H9 (cell line): ENCODE results near the gene ATP13A2. TPM values are rescaled to one million over a fixed set of nuclear protein-coding genes. Genes with fewer than 3 reads are reported as not detected.

Source experiments
- DNase-seq: peaks from one replicate; pipeline ENCODE4 v3.0.0-alpha.2; 2017
- H2AFZ ChIP-seq: one replicate; pipeline ENCODE4 v1.6.1; 2013; ENCODE audit warnings: mild to moderate bottlenecking, low read length, control low read depth, moderate library complexity
- H2AK5ac ChIP-seq: 2 replicates; pipeline ENCODE4 v1.6.1; 2013; ENCODE audit warnings: low read length, control low read depth, mixed read lengths; ENCODE audit not compliant: insufficient read length
- H2BK120ac ChIP-seq: one replicate; pipeline ENCODE4 v1.6.1; 2013; ENCODE audit warnings: low read depth, mild to moderate bottlenecking, low read length, control low read depth, inconsistent platforms; ENCODE audit not compliant: poor library complexity, severe bottlenecking
- H2BK12ac ChIP-seq: 2 replicates; pipeline ENCODE4 v1.6.1; 2013; ENCODE audit warnings: low read length, control low read depth, mixed read lengths, low read depth; ENCODE audit not compliant: insufficient read length
- H2BK15ac ChIP-seq: 2 replicates; pipeline ENCODE4 v1.6.1; 2013; ENCODE audit warnings: low read depth, low read length, control low read depth
- H2BK20ac ChIP-seq: one replicate; pipeline ENCODE4 v1.6.1; 2013; ENCODE audit warnings: low read depth, mild to moderate bottlenecking, low read length, control low read depth, inconsistent platforms; ENCODE audit not compliant: poor library complexity, severe bottlenecking
- H2BK5ac ChIP-seq: 2 replicates; pipeline ENCODE4 v1.6.1; 2013; ENCODE audit warnings: low read length, control low read depth, mixed read lengths; ENCODE audit not compliant: insufficient read length
- H3K14ac ChIP-seq: 2 replicates; pipeline ENCODE4 v1.6.1; 2013; ENCODE audit warnings: low read length, control low read depth; ENCODE audit not compliant: insufficient read depth
- H3K18ac ChIP-seq: 2 replicates; pipeline ENCODE4 v1.6.1; 2013; ENCODE audit warnings: low read depth, mild to moderate bottlenecking, mixed read lengths, low read length, control low read depth; ENCODE audit not compliant: insufficient read length
- H3K23ac ChIP-seq: 2 replicates; pipeline ENCODE4 v1.6.1; 2013; ENCODE audit warnings: low read length, control low read depth, mixed read lengths, low read depth; ENCODE audit not compliant: insufficient read length
- H3K23me2 ChIP-seq: 2 replicates; pipeline ENCODE4 v1.6.1; 2013; ENCODE audit warnings: low read depth, mild to moderate bottlenecking, mixed read lengths, low read length, control low read depth; ENCODE audit not compliant: insufficient read length, poor library complexity, severe bottlenecking
- H3K27ac ChIP-seq: 2 replicates; pipeline ENCODE4 v1.5.1; 2013; ENCODE audit warnings: low read length, control low read depth, mixed read lengths, low read depth; ENCODE audit not compliant: insufficient read length
- H3K27me3 ChIP-seq: 2 replicates; pipeline ENCODE4 v1.6.1; 2013; ENCODE audit warnings: low read length, control low read depth, inconsistent platforms; ENCODE audit not compliant: insufficient read depth
- H3K4ac ChIP-seq: 2 replicates; pipeline ENCODE4 v1.6.1; 2013; ENCODE audit warnings: low read depth, mild to moderate bottlenecking, control low read depth, inconsistent platforms, low read length, moderate library complexity
- H3K4me1 ChIP-seq: 2 replicates; pipeline ENCODE4 v1.6.1; 2013; ENCODE audit warnings: low read length, control low read depth, inconsistent platforms; ENCODE audit not compliant: insufficient read depth
- H3K4me2 ChIP-seq: 2 replicates; pipeline ENCODE4 v1.6.1; 2013; ENCODE audit warnings: low read length, control low read depth, mixed read lengths; ENCODE audit not compliant: insufficient read length, insufficient read depth
- H3K56ac ChIP-seq: 2 replicates; pipeline ENCODE4 v1.6.1; 2013; ENCODE audit warnings: low read depth, mild to moderate bottlenecking, mixed read lengths, low read length, control low read depth; ENCODE audit not compliant: insufficient read length
- H3K79me1 ChIP-seq: 2 replicates; pipeline ENCODE4 v1.6.1; 2013; ENCODE audit warnings: low read depth, mild to moderate bottlenecking, moderate library complexity, low read length, control low read depth, inconsistent platforms; ENCODE audit not compliant: insufficient read depth, poor library complexity, severe bottlenecking
- H3K79me2 ChIP-seq: 2 replicates; pipeline ENCODE4 v1.6.1; 2013; ENCODE audit warnings: low read length, control low read depth, inconsistent platforms; ENCODE audit not compliant: insufficient read depth
- H3K9ac ChIP-seq: 2 replicates; pipeline ENCODE4 v1.6.1; 2013; ENCODE audit warnings: low read length, control low read depth, mixed read lengths; ENCODE audit not compliant: insufficient read length; ENCODE audit errors: extremely low read depth
- H3K9me3 ChIP-seq: one replicate; pipeline ENCODE4 v1.6.1; 2013; ENCODE audit warnings: low read depth, low read length, inconsistent platforms; ENCODE audit not compliant: control insufficient read depth
- H3T11ph ChIP-seq: one replicate; pipeline ENCODE4 v1.6.1; 2013; ENCODE audit warnings: mild to moderate bottlenecking, low read length, control low read depth, inconsistent platforms
- H4K20me1 ChIP-seq: one replicate; pipeline ENCODE4 v1.6.1; 2013; ENCODE audit not compliant: control insufficient read depth, insufficient read length, insufficient read depth
- H4K5ac ChIP-seq: 2 replicates; pipeline ENCODE4 v1.6.1; 2013; ENCODE audit warnings: low read depth, mild to moderate bottlenecking, mixed read lengths, low read length, control low read depth; ENCODE audit not compliant: insufficient read length
- H4K8ac ChIP-seq: replicated peaks from 2 replicates; pipeline ENCODE4 v1.6.1; 2013; ENCODE audit warnings: low read length, control low read depth, mixed read lengths, low read depth; ENCODE audit not compliant: insufficient read length
- H4K91ac ChIP-seq: 2 replicates; pipeline ENCODE4 v1.6.1; 2013; ENCODE audit warnings: low read depth, mild to moderate bottlenecking, moderate library complexity, mixed read lengths, low read length, control low read depth; ENCODE audit not compliant: insufficient read length
- H3K27ac Mint-ChIP-seq, 3 experiments: 2 replicates in 2 of 3; 3 replicates in 1 of 3; pipeline ENCODE4 v1.8.0; 2020 to 2021; ENCODE audit warnings: mixed read lengths in 3 of 3, mild to moderate bottlenecking in 1 of 3, moderate library complexity in 1 of 3
- H3K27me3 Mint-ChIP-seq: 2 replicates; pipeline ENCODE4 v1.8.0; 2021; ENCODE audit warnings: low read depth, mild to moderate bottlenecking, moderate library complexity, mixed read lengths
- H3K36me3 Mint-ChIP-seq, 3 experiments: 2 replicates in 2 of 3; 3 replicates in 1 of 3; pipeline ENCODE4 v1.8.0; 2020 to 2021; ENCODE audit warnings: low read depth in 3 of 3, mixed read lengths in 3 of 3; ENCODE audit not compliant: insufficient read depth in 1 of 3
- H3K4me1 Mint-ChIP-seq, 2 experiments: 2 replicates each; pipeline ENCODE4 v1.8.0; 2020; ENCODE audit warnings: mixed read lengths in 2 of 2
- H3K4me3 Mint-ChIP-seq, 2 experiments: 2 replicates in 1 of 2; 3 replicates in 1 of 2; pipeline ENCODE4 v1.8.0; 2020 to 2021; ENCODE audit warnings: mild to moderate bottlenecking in 2 of 2, mixed read lengths in 2 of 2, moderate library complexity in 1 of 2
- H3K9me3 Mint-ChIP-seq, 2 experiments: 2 replicates in 1 of 2; 3 replicates in 1 of 2; pipeline ENCODE4 v1.8.0; 2020; ENCODE audit warnings: mild to moderate bottlenecking in 2 of 2, mixed read lengths in 2 of 2, moderate library complexity in 1 of 2
- WGBS: extraction: QIAGEN DNeasy Blood & Tissue Kit; methylation state at CpG from one replicate; pipeline ENCODE4 v1.1.7; 2013; ENCODE audit warnings: missing lambda C conversion rate, low lambda C conversion rate, mixed read lengths; ENCODE audit not compliant: insufficient read length; ENCODE audit errors: extremely low coverage; 5-methylcytosine and 5-hydroxymethylcytosine counted together
- total RNA-seq: library from RNA; stranded (reverse); gene quantifications from 2 replicates; pipeline ENCODE4 v1.2.1, GENCODE V29; 2021
- TF ChIP-seq, protein P1 (sequence below): fragments of 200-600 bp; sonication (generic); conservative IDR thresholded peaks from 3 replicates; pipeline ENCODE4 v1.8.0; 2021; ENCODE audit warnings: antibody characterized with exemption, mild to moderate bottlenecking

ATP13A2 gene
- total RNA-seq, 1 experiment from 2014 or later = 53.6 TPM

DNA sequence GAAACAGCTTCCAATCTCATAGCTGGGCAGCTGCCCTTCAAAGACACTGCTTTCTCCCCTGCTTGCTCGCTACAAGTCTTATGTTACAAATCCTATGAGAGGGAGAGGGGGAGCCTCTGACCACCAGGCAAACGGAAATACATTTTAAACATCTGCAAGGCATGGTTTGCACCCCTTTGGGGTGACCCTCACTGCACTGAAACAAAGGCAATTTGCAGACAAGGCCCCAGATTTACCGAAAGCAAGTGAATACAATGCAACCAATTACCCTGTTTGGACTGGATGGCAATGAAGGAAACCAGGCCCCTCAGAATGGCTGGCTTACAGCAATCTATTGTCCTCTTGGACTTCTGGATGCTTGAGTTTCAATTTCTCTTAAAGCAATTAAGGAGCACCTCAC, 11.8 kb upstream of the ATP13A2 start:
- no peak overlapping the region for H4K8ac ChIP-seq
- Mint-ChIP-seq H3K4me1 (peaks cover 0 to 5% of the 10 kb centered on the region in 2 experiments; a peak in 1 of 4 replicates), H3K4me3 (no peak overlapping the region), H3K36me3 (peaks cover 31 to 90% (median 78%) of the 10 kb centered on the region in 3 experiments; a peak in 6 of 7 replicates), H3K27ac (peak overlapping the region in 2 of 3 experiments; percentile 58 to 77; a peak in 3 of 7 replicates), H3K27me3 (no peaks in the 10 kb centered on the region), H3K9me3 (no peaks in the 10 kb centered on the region)
- H3K4me2 ChIP-seq = no peak overlapping the region
- no peak overlapping the region for H3K9ac ChIP-seq
- H3K56ac ChIP-seq = no peak overlapping the region
- no peaks in the 10 kb centered on the region for H3K27me3 ChIP-seq
- DNase-seq = no peak
- H3K23ac ChIP-seq = no peak overlapping the region
- no peaks in the 10 kb centered on the region for H4K20me1 ChIP-seq
- no peaks in the 10 kb centered on the region for H3K9me3 ChIP-seq
- H3K4me1 ChIP-seq = no peaks in the 10 kb centered on the region
- H2AK5ac ChIP-seq = no peak overlapping the region
- H2AFZ ChIP-seq = no peak overlapping the region
- no peak overlapping the region for H4K91ac ChIP-seq
- H2BK5ac ChIP-seq = no peak overlapping the region
- no peaks in the 10 kb centered on the region for H3K23me2 ChIP-seq
- no peak overlapping the region for H2BK12ac ChIP-seq
- no peaks in the 10 kb centered on the region for H3K79me1 ChIP-seq
- H3K4ac ChIP-seq = no peak overlapping the region
- no peak overlapping the region for H3K18ac ChIP-seq
- TF ChIP-seq, protein P1, sequence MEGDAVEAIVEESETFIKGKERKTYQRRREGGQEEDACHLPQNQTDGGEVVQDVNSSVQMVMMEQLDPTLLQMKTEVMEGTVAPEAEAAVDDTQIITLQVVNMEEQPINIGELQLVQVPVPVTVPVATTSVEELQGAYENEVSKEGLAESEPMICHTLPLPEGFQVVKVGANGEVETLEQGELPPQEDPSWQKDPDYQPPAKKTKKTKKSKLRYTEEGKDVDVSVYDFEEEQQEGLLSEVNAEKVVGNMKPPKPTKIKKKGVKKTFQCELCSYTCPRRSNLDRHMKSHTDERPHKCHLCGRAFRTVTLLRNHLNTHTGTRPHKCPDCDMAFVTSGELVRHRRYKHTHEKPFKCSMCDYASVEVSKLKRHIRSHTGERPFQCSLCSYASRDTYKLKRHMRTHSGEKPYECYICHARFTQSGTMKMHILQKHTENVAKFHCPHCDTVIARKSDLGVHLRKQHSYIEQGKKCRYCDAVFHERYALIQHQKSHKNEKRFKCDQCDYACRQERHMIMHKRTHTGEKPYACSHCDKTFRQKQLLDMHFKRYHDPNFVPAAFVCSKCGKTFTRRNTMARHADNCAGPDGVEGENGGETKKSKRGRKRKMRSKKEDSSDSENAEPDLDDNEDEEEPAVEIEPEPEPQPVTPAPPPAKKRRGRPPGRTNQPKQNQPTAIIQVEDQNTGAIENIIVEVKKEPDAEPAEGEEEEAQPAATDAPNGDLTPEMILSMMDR = peak; percentile 52
- no peak overlapping the region for H4K5ac ChIP-seq
- H3K27ac ChIP-seq = no peak overlapping the region
- no CpG with 5 or more reads among the region's 3 CpGs for WGBS
- H3K14ac ChIP-seq = no peak overlapping the region
- no peak overlapping the region for H2BK15ac ChIP-seq
- no peak overlapping the region for H2BK20ac ChIP-seq
- H3K79me2 ChIP-seq = no peaks in the 10 kb centered on the region
- no peak overlapping the region for H3T11ph ChIP-seq
- H2BK120ac ChIP-seq = no peak overlapping the region
